GM18873 (cell line): ENCODE results near the gene DPP6.
"Not testable (repeated sequence)": the region's sequence is repeated elsewhere in the genome, so short reads cannot be mapped to it uniquely, and the experiment has no call there.

Source experiments
- ATAC-seq: cut with Tn5 transposase; IDR thresholded peaks from one replicate; pipeline ENCODE4 v1.9.1; 2021; ENCODE audit warnings: mild to moderate bottlenecking, moderate library complexity, moderate number of reproducible peaks; ENCODE audit not compliant: unreplicated experiment, low FRiP score

The DPP6 gene

GRCh38 chr7:154931906-154932305, 879.7 kb downstream of the DPP6 start:
- no peak for ATAC-seq

- not testable (repeated sequence) for ATAC-seq
Measured at GRCh38 chr7:154934353-154934952, 882.3 kb downstream of the DPP6 start.

GRCh38 chr7:154937837-154938236, 885.6 kb downstream of the DPP6 start:
- no peak for ATAC-seq

DNA sequence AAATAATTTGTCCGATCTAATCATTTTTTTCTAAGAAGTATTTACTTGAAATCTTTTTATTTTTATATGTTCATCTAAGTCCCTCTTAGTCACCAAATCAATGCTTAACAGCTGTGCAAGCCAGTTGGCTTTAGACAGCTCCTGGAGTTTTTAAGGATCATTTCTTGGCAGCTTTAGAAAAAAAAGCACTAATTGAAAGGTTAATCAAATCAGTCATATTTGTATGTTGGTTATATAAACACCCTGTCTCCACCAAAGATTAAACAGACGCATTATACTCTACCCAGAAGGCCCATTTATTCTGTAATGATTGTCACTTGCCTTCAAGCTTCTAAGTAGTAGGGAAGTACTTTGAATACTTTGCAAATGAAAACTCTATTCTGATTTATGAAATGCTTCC, 890.5 kb downstream of the DPP6 start:
- no peak for ATAC-seq
